Germinal center (tissue), 1 donor: Measurements from ENCODE around the gene ATL2.

Experiments used
- DNase-seq: peaks from one replicate; pipeline ENCODE4 v3.0.0; 2012; ENCODE audit warnings: mixed read lengths, low spot score

Gene ATL2

DNA sequence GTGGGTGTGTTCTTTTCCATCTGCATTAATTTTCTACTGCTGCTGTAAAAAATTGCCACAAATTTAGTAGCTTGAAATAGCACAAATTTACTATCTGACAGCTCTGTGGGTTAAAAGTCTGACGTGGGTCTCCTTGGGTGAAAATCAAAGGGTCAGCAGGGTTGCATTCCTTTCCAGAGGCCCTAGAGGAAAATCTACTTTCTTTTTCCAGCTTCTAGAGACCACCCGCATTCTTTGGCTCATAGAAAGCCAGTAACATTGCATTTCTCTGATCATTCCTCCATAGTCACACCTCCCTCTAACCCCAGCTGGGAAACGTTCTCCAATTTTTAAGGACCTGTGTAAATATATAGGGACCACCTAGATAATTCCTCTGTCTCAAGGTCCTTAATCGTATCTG is 128.8 kb downstream of the ATL2 start:
- DNase-seq, result no peak

DNA sequence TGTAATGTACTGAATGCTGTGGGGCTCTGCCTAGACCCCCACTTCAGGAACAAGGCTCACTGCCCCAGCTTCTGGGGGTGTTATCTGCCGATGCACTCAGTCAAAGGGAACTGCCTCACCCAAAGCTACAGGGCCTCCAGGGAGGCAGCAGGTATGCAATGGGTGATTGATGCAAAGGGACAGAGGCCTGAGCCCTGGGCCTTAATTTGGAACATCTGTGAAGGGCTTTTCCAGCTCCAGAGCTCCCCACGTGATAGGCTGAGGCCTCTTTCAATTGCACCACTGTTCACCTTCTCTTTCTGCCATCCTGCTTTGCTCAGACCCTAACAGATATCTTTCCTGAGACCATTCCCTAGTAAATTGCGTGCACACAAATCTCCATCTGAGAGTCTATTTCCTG is 131.0 kb downstream of the ATL2 start:
- no peak for DNase-seq

DNA sequence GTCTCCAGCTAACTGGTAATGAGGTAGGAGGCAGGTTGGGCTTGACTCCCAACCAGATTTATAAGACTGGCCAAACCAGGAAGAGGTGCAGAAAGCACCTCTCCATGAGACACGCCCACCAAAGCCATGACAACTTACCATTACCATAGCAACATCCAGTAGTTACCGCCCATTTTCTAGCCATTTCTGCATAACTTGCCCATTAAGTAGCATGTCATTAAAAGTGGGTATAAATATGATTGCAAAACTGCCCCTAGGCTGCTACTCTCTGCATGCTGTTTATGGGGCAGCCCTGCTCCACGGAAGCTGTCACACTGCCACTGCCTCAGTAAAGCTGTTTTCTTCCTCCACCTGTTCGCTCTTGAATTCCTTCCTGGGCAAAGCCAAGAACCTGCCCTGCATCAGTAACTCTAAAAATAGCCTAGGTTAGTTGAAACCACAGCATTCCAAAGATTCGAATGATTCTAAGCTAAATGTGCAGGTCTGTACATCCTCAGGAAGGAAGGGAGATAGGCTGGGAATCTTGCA is 131.9 kb downstream of the ATL2 start:
- DNase-seq, result no peak

DNA sequence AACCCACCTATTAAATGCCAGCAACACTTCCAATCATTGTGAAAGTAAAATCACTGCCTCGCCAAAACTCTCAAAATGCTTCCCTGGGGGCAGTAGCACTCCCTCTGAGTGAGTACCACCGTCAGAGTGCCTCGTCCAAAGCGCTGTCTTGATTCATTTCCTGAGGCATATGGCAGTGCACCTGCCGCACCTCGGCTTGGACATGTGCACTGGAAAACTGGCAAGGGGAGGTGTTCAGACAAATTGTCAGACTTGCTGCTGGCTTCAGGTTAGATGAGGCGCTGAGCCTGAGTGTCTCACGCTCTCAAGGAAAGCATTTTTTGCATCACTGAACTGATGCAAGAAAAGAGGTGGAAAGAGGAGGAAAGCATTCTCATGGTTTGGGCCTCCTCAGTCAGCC is 132.8 kb downstream of the ATL2 start:
- no peak for DNase-seq
